ENCODE data around the gene ABHD16B.

GRCh38 chr20:63815615-63816253, 45.6 kb upstream of the ABHD16B start:
- TF ChIP-seq ZNF274 (IDR thresholded peaks at IDR 0.05; ENCODE audit: low read depth, low read length) = no peak
- TF ChIP-seq YY1 (IDR thresholded peaks at IDR 0.05; ENCODE audit: insufficient read depth, insufficient read length) = no peak
